GM23338 (cell line): ENCODE data around the gene IFI44L. TPM values are rescaled to one million over a fixed set of nuclear protein-coding genes. Genes with fewer than 3 reads are reported as not detected.

Experiments used
- ATAC-seq: fragments of 200-7000 bp; cut with Tn5 transposase; 3 replicates; pipeline ENCODE4 v1.9.1; 2020
- DNase-seq: peaks from one replicate; pipeline ENCODE4 v3.0.0-alpha.2; 2015; ENCODE audit warnings: low spot score
- H2AFZ ChIP-seq: fragments of 200-600 bp; sonication (generic); 2 replicates; pipeline ENCODE4 v1.8.0; 2016; ENCODE audit warnings: antibody characterized with exemption, mild to moderate bottlenecking, moderate library complexity
- H3F3A ChIP-seq: fragments of 200-600 bp; sonication (generic); replicated peaks from 2 replicates; pipeline ENCODE4 v1.8.0; 2017; ENCODE audit warnings: antibody characterized with exemption, mixed run types, low read depth
- H3K27ac ChIP-seq: fragments of 200-600 bp; sonication (generic); 2 replicates; pipeline ENCODE4 v1.6.1; 2016; ENCODE audit warnings: low read depth
- H3K27me3 ChIP-seq: fragments of 200-600 bp; sonication (generic); 2 replicates; pipeline ENCODE4 v1.8.0; 2016; ENCODE audit warnings: mild to moderate bottlenecking, mixed run types, moderate library complexity; ENCODE audit not compliant: insufficient read depth
- H3K36me3 ChIP-seq: fragments of 200-600 bp; sonication (generic); 2 replicates; pipeline ENCODE4 v1.8.0; 2016; ENCODE audit warnings: mild to moderate bottlenecking; ENCODE audit not compliant: insufficient read depth
- H3K4me1 ChIP-seq: fragments of 200-600 bp; sonication (generic); 2 replicates; pipeline ENCODE4 v1.8.0; 2016; ENCODE audit warnings: mild to moderate bottlenecking, moderate library complexity; ENCODE audit not compliant: insufficient read depth
- H3K4me2 ChIP-seq: fragments of 200-600 bp; sonication (generic); 2 replicates; pipeline ENCODE4 v1.7.1; 2017; ENCODE audit warnings: mixed run types
- H3K4me3 ChIP-seq: fragments of 200-600 bp; sonication (generic); 2 replicates; pipeline ENCODE4 v1.6.1; 2016; ENCODE audit warnings: mixed run types
- H3K79me2 ChIP-seq: fragments of 200-600 bp; sonication (generic); replicated peaks from 2 replicates; pipeline ENCODE4 v1.8.0; 2017; ENCODE audit warnings: mild to moderate bottlenecking; ENCODE audit not compliant: insufficient read depth
- H3K9me2 ChIP-seq: fragments of 200-600 bp; sonication (generic); 2 replicates; pipeline ENCODE4 v1.8.0; 2017; ENCODE audit not compliant: insufficient read depth
- H4K20me1 ChIP-seq: fragments of 200-600 bp; sonication (generic); replicated peaks from 2 replicates; pipeline ENCODE4 v1.8.0; 2017; ENCODE audit warnings: mild to moderate bottlenecking; ENCODE audit not compliant: insufficient read depth
- H3K27ac Mint-ChIP-seq: 2 replicates; pipeline ENCODE4 v1.8.0; 2020; ENCODE audit warnings: inconsistent platforms, mild to moderate bottlenecking, moderate library complexity, mixed read lengths
- H3K27me3 Mint-ChIP-seq: 3 replicates; pipeline ENCODE4 v1.8.0; 2022; ENCODE audit warnings: low read depth, mild to moderate bottlenecking, moderate library complexity, mixed read lengths, inconsistent platforms; ENCODE audit not compliant: insufficient read depth, poor library complexity
- H3K36me3 Mint-ChIP-seq: 3 replicates; pipeline ENCODE4 v1.8.0; 2021; ENCODE audit warnings: low read depth, mild to moderate bottlenecking, inconsistent platforms, moderate library complexity, mixed read lengths
- H3K4me1 Mint-ChIP-seq: 3 replicates; pipeline ENCODE4 v1.8.0; 2020; ENCODE audit warnings: mild to moderate bottlenecking, inconsistent platforms, mixed read lengths
- H3K4me3 Mint-ChIP-seq: 3 replicates; pipeline ENCODE4 v1.8.0; 2021; ENCODE audit warnings: moderate library complexity, mild to moderate bottlenecking, inconsistent platforms, mixed read lengths
- H3K9me3 Mint-ChIP-seq: 3 replicates; pipeline ENCODE4 v1.8.0; 2020; ENCODE audit warnings: moderate library complexity, mild to moderate bottlenecking, inconsistent platforms, mixed read lengths
- CREB1 ChIP-seq: fragments of 250-450 bp; sonication (Bioruptor Pico); IDR thresholded peaks from 2 replicates; pipeline ENCODE4 v1.5.0; 2020; ENCODE audit warnings: low read depth, mild to moderate bottlenecking, moderate library complexity
- CTCF ChIP-seq, 2 experiments: fragments of 200-600 bp in 1 of 2; sonication (generic) in 1 of 2; conservative IDR thresholded peaks; 2 replicates each; pipeline versions ENCODE4 v1.5.1 to v1.6.1; 2016 to 2017; ENCODE audit warnings: antibody characterized with exemption in 2 of 2, low read depth in 2 of 2, mild to moderate bottlenecking in 2 of 2, moderate library complexity in 1 of 2
- ETS1 ChIP-seq: IDR thresholded peaks from 2 replicates; pipeline ENCODE4 v1.6.1; 2016; ENCODE audit warnings: antibody characterized with exemption
- EZH2 ChIP-seq: fragments of 200-600 bp; sonication (generic); IDR thresholded peaks from one replicate; pipeline ENCODE4 v1.8.0; 2017; ENCODE audit warnings: antibody characterized with exemption, mild to moderate bottlenecking, low read depth; ENCODE audit not compliant: unreplicated experiment
- EZH2phosphoT487 ChIP-seq: fragments of 200-600 bp; sonication (generic); IDR thresholded peaks from one replicate; pipeline ENCODE4 v1.8.1; 2018; ENCODE audit warnings: antibody characterized with exemption; ENCODE audit not compliant: unreplicated experiment
- JUNB ChIP-seq: IDR thresholded peaks from one replicate; pipeline ENCODE4 v1.6.1; 2016; ENCODE audit warnings: antibody characterized with exemption; ENCODE audit not compliant: unreplicated experiment
- NANOG ChIP-seq: IDR thresholded peaks from 2 replicates; pipeline ENCODE4 v1.6.1; 2016; ENCODE audit warnings: antibody characterized with exemption, borderline replicate concordance
- POLR2AphosphoS5 ChIP-seq: IDR thresholded peaks from 2 replicates; pipeline ENCODE4 v1.6.1; 2016; ENCODE audit warnings: antibody characterized with exemption, low read depth
- REST ChIP-seq: IDR thresholded peaks from one replicate; pipeline ENCODE4 v1.6.1; 2018; ENCODE audit warnings: antibody characterized with exemption; ENCODE audit not compliant: unreplicated experiment
- ZNF114 ChIP-seq: fragments of 250-450 bp; sonication (Bioruptor Pico); IDR thresholded peaks from 2 replicates; pipeline ENCODE4 v1.5.0; 2020; ENCODE audit warnings: mild to moderate bottlenecking, moderate library complexity
- ZNF331 ChIP-seq: fragments of 250-450 bp; sonication (Bioruptor Pico); IDR thresholded peaks from 2 replicates; pipeline ENCODE4 v1.5.0; 2020; ENCODE audit warnings: low read depth, mild to moderate bottlenecking, moderate library complexity
- polyA plus RNA-seq: library from polyadenylated mRNA; unstranded; fragments of >200 nt; fragmentation: Nextera tagmentation; extraction: Ambion mirVana; gene quantifications from 2 replicates; pipeline ENCODE4 v1.2.1, GENCODE V29; 2016
- total RNA-seq: library from RNA; depleted of rRNA; stranded (reverse); fragments of >200 nt; shearing (Covaris generic); gene quantifications from 2 replicates; pipeline ENCODE4 v1.2.3, GENCODE V29; 2014

The IFI44L gene
- total and polyA plus RNA-seq, 2 experiments from 2014 or later: not detected

- TF ChIP-seq ETS1 (no peak), EZH2 (no peak), CTCF (conservative IDR thresholded peaks at IDR 0.05; ENCODE audit: low read depth in 2 of 2) (no peak)
Measured at GRCh38 chr1:78619032-78619431, 1.2 kb upstream of the IFI44L start (continued).

GRCh38 chr1:78619446-78619802 lies 824 bp upstream of the IFI44L start:
- Mint-ChIP-seq H3K4me1 (no peaks in the 10 kb centered on the region), H3K27me3 (peaks cover 2% of the 10 kb centered on the region), H3K27ac (no peak overlapping the region), H3K36me3 (no peaks in the 10 kb centered on the region), H3K9me3 (no peaks in the 10 kb centered on the region), H3K4me3 (no peak overlapping the region)
- ATAC-seq (no peak), DNase-seq (no peak)
- Histone ChIP-seq H3F3A (no peaks in the 10 kb centered on the region), H3K4me1 (no peaks in the 10 kb centered on the region), H3K27me3 (no peaks in the 10 kb centered on the region), H3K27ac (no peak overlapping the region), H3K79me2 (no peaks in the 10 kb centered on the region), H3K36me3 (no peaks in the 10 kb centered on the region), H3K4me2 (no peak overlapping the region), H4K20me1 (no peaks in the 10 kb centered on the region), H3K9me2 (no peaks in the 10 kb centered on the region), H2AFZ (peak overlapping the region; percentile 33; the same call in 1 of the 2 replicates), H3K4me3 (no peak overlapping the region)
- TF ChIP-seq NANOG (no peak), ZNF331 (no peak), POLR2AphosphoS5 (no peak), EZH2 (no peak), CREB1 (no peak), REST (no peak), ETS1 (no peak), EZH2phosphoT487 (no peak), CTCF (conservative IDR thresholded peaks at IDR 0.05; ENCODE audit: low read depth in 2 of 2) (no peak), JUNB (no peak), ZNF114 (no peak)
